Measurements from ENCODE around the gene RTL10.

GRCh38 chr22:19879992-19880785, 25.5 kb upstream of the RTL10 start:
- TF ChIP-seq CTCF (IDR thresholded peaks at IDR 0.05; ENCODE audit: borderline replicate concordance, extremely low read depth, low read length, poor library complexity, severe bottlenecking): no peak
- no peak for TF ChIP-seq EZH2 (IDR thresholded peaks at IDR 0.05; ENCODE audit: borderline replicate concordance, low read depth, low read length, severe bottlenecking)
